H1 (cell line): ENCODE results near the gene INSYN2A. TPM values are rescaled to one million over a fixed set of nuclear protein-coding genes. Genes with fewer than 3 reads are reported as not detected.

Source experiments
- CTCF ChIA-PET: fragments of 300-600 bp; sonication (Branson Sonifier 250); formaldehyde crosslinking; loops from one replicate; lab custom pipeline; 2021; ENCODE audit not compliant: partially characterized antibody; lab: Charles Lee
- POLR2A ChIA-PET: fragments of 300-600 bp; sonication (Branson Sonifier 250); formaldehyde crosslinking; loops from one replicate; lab custom pipeline; 2021; ENCODE audit warnings: inconsistent platforms; ENCODE audit not compliant: partially characterized antibody; lab: Charles Lee
- DNase-seq, 2 experiments: peaks; one replicate each; pipeline versions ENCODE4 v3.0.0 to v3.0.0-alpha.2; 2010 to 2022; ENCODE audit warnings: low spot score in 2 of 2, low read depth in 1 of 2, mixed read lengths in 1 of 2
- FAIRE-seq: peaks from 2 replicates; lab custom pipeline; 2011; peaks lifted over from hg19 to GRCh38; lab: Jason Lieb, UNC
- H2AFZ ChIP-seq: 2 replicates; pipeline ENCODE4 v1.8.1; 2012; ENCODE audit warnings: low read length, inconsistent platforms
- H2AK5ac ChIP-seq: 2 replicates; pipeline ENCODE4 v1.6.1; 2013; ENCODE audit warnings: low read depth, low read length
- H2BK120ac ChIP-seq: replicated peaks from 2 replicates; pipeline ENCODE3; 2013; ENCODE audit warnings: low read depth, low read length, inconsistent platforms
- H2BK12ac ChIP-seq: 2 replicates; pipeline ENCODE4 v1.6.1; 2013; ENCODE audit warnings: low read depth, low read length
- H2BK15ac ChIP-seq: 2 replicates; pipeline ENCODE4 v1.6.1; 2013; ENCODE audit warnings: low read length
- H2BK20ac ChIP-seq: 2 replicates; pipeline ENCODE4 v1.6.1; 2013; ENCODE audit warnings: low read length
- H2BK5ac ChIP-seq: 2 replicates; pipeline ENCODE4 v1.6.1; 2013; ENCODE audit warnings: low read depth, low read length
- H3K14ac ChIP-seq: 2 replicates; pipeline ENCODE4 v1.6.1; 2013; ENCODE audit warnings: inconsistent platforms; ENCODE audit not compliant: insufficient read length
- H3K18ac ChIP-seq: 2 replicates; pipeline ENCODE4 v1.6.1; 2013; ENCODE audit warnings: low read length; ENCODE audit errors: extremely low read depth
- H3K23ac ChIP-seq: 2 replicates; pipeline ENCODE4 v1.6.1; 2013; ENCODE audit warnings: inconsistent platforms; ENCODE audit not compliant: insufficient read length
- H3K23me2 ChIP-seq: 2 replicates; pipeline ENCODE4 v1.6.1; 2013; ENCODE audit warnings: low read depth, low read length
- H3K27ac ChIP-seq: 2 replicates; pipeline ENCODE4 v1.6.1; 2011; ENCODE audit warnings: low read depth, low read length, inconsistent platforms
- H3K27me3 ChIP-seq, 4 experiments: replicated peaks in 1 of 4; 1 replicate in 1 of 4; 2 replicates in 3 of 4; pipeline versions ENCODE4 v1.6.1 to v1.8.1; 2011 to 2013; ENCODE audit warnings: low read length in 3 of 4, mild to moderate bottlenecking in 3 of 4, inconsistent platforms in 2 of 4, mixed read lengths in 2 of 4, moderate library complexity in 1 of 4; ENCODE audit not compliant: control insufficient read depth in 3 of 4, insufficient read depth in 3 of 4; ENCODE audit errors: extremely low read depth in 1 of 4
- H3K36me3 ChIP-seq, 4 experiments: 2 replicates each; pipeline versions ENCODE4 v1.6.1 to v1.8.1; 2011 to 2013; ENCODE audit warnings: mild to moderate bottlenecking in 4 of 4, low read length in 3 of 4, moderate library complexity in 2 of 4, control low read depth in 1 of 4, inconsistent platforms in 1 of 4; ENCODE audit not compliant: insufficient read depth in 4 of 4, control insufficient read depth in 2 of 4
- H3K4ac ChIP-seq: replicated peaks from 2 replicates; pipeline ENCODE3; 2013; ENCODE audit warnings: low read length, low read depth, mixed read lengths, inconsistent platforms; ENCODE audit not compliant: insufficient read length
- H3K4me1 ChIP-seq, 4 experiments: replicated peaks in 1 of 4; 1 replicate in 1 of 4; 2 replicates in 3 of 4; pipeline versions ENCODE4 v1.6.1 to v1.8.1; 2011 to 2013; ENCODE audit warnings: low read length in 3 of 4, inconsistent platforms in 2 of 4, mixed read lengths in 1 of 4; ENCODE audit not compliant: insufficient read depth in 4 of 4, control insufficient read depth in 3 of 4
- H3K4me2 ChIP-seq, 2 experiments: 2 replicates each; pipeline versions ENCODE4 v1.6.1 to v1.8.1; 2011 to 2013; ENCODE audit warnings: low read depth in 2 of 2, low read length in 2 of 2, control low read depth in 1 of 2, inconsistent platforms in 1 of 2, mild to moderate bottlenecking in 1 of 2; ENCODE audit not compliant: insufficient read depth in 1 of 2
- H3K4me3 ChIP-seq, 4 experiments: fragments of 200-600, 300-600 bp in 1 of 4; sonication (generic), shearing (Covaris generic), sonication (Bioruptor Twin) in 1 of 4; 2 replicates each; pipeline versions ENCODE4 v1.5.1 to v1.8.1; 2011 to 2016; ENCODE audit warnings: low read length in 4 of 4, low read depth in 3 of 4, control low read depth in 2 of 4, inconsistent platforms in 2 of 4, mild to moderate bottlenecking in 2 of 4, mixed read lengths in 1 of 4, moderate library complexity in 1 of 4; ENCODE audit not compliant: insufficient read depth in 2 of 4; ENCODE audit errors: extremely low read depth in 1 of 4
- H3K56ac ChIP-seq: replicated peaks from 2 replicates; pipeline ENCODE3; 2013; ENCODE audit warnings: low read depth, mild to moderate bottlenecking, mixed read lengths, low read length, inconsistent platforms; ENCODE audit not compliant: insufficient read length
- H3K79me1 ChIP-seq: 2 replicates; pipeline ENCODE4 v1.6.1; 2013; ENCODE audit warnings: low read depth, low read length, control low read depth
- H3K79me2 ChIP-seq, 2 experiments: 2 replicates each; pipeline versions ENCODE4 v1.6.1 to v1.8.1; 2012 to 2013; ENCODE audit warnings: low read length in 2 of 2, mild to moderate bottlenecking in 2 of 2, inconsistent platforms in 1 of 2; ENCODE audit not compliant: insufficient read depth in 2 of 2, control insufficient read depth in 1 of 2
- H3K9ac ChIP-seq, 4 experiments: replicated peaks in 1 of 4; 1 replicate in 1 of 4; 2 replicates in 3 of 4; pipeline versions ENCODE4 v1.6.1 to v1.8.1; 2011 to 2013; ENCODE audit warnings: low read depth in 3 of 4, low read length in 3 of 4, control low read depth in 2 of 4, mild to moderate bottlenecking in 2 of 4, moderate library complexity in 2 of 4, inconsistent platforms in 1 of 4; ENCODE audit errors: extremely low read depth in 1 of 4
- H3K9me3 ChIP-seq, 2 experiments: 2 replicates each; pipeline versions ENCODE4 v1.6.1 to v1.8.1; 2012 to 2013; ENCODE audit warnings: mild to moderate bottlenecking in 2 of 2, moderate library complexity in 2 of 2, control low read depth in 1 of 2, inconsistent platforms in 1 of 2, low read depth in 1 of 2, low read length in 1 of 2, mixed read lengths in 1 of 2; ENCODE audit not compliant: insufficient read depth in 2 of 2
- H4K20me1 ChIP-seq, 2 experiments: replicated peaks in 1 of 2; 2 replicates each; pipeline versions ENCODE3 to v1.8.1; 2011 to 2013; ENCODE audit warnings: inconsistent platforms in 2 of 2, low read length in 2 of 2, mild to moderate bottlenecking in 1 of 2; ENCODE audit not compliant: insufficient read depth in 2 of 2, control insufficient read depth in 1 of 2
- H4K5ac ChIP-seq: 2 replicates; pipeline ENCODE4 v1.6.1; 2013; ENCODE audit warnings: low read length, low read depth, mixed read lengths, inconsistent platforms; ENCODE audit not compliant: insufficient read length
- H4K8ac ChIP-seq: 2 replicates; pipeline ENCODE4 v1.8.0; 2013; ENCODE audit warnings: mild to moderate bottlenecking, moderate library complexity, low read length, inconsistent platforms; ENCODE audit not compliant: insufficient read depth; ENCODE audit errors: extremely low read depth
- H4K91ac ChIP-seq: replicated peaks from 2 replicates; pipeline ENCODE3; 2013; ENCODE audit warnings: low read length, mixed read lengths, inconsistent platforms; ENCODE audit not compliant: insufficient read length
- EP300 ChIP-seq, 2 experiments: IDR thresholded peaks; 1 replicate in 1 of 2; 2 replicates in 1 of 2; pipeline ENCODE4 v1.6.1; 2011 to 2012; ENCODE audit warnings: low read depth in 2 of 2, low read length in 2 of 2, mild to moderate bottlenecking in 2 of 2, borderline replicate concordance in 1 of 2, inconsistent platforms in 1 of 2, moderate library complexity in 1 of 2
- GTF2F1 ChIP-seq: IDR thresholded peaks from 2 replicates; pipeline ENCODE4 v1.6.1; 2012; ENCODE audit warnings: low read depth, low read length, improper control_type of control experiment, borderline replicate concordance
- TBP ChIP-seq: IDR thresholded peaks from 2 replicates; pipeline ENCODE4 v1.6.1; 2011; ENCODE audit warnings: low read depth, low read length, improper control_type of control experiment
- YY1 ChIP-seq: IDR thresholded peaks from 2 replicates; pipeline ENCODE4 v1.6.1; 2011; ENCODE audit warnings: low read depth, mild to moderate bottlenecking, low read length
- WGBS, 2 experiments: shearing (Covaris generic) in 1 of 2; methylation state at CpG; one replicate each; pipeline versions ENCODE4 v1.1.6 to v1.1.7; 2013 to 2015; ENCODE audit warnings: low lambda C conversion rate in 2 of 2, mixed read lengths in 2 of 2, inconsistent platforms in 1 of 2, low coverage in 1 of 2, missing lambda C conversion rate in 1 of 2; ENCODE audit not compliant: insufficient replicate concordance in 2 of 2, insufficient coverage in 1 of 2, insufficient read length in 1 of 2; ENCODE audit errors: extremely low coverage in 1 of 2, missing lambda C conversion rate in 1 of 2; 5-methylcytosine and 5-hydroxymethylcytosine counted together
- polyA plus RNA-seq, 7 experiments: library from polyadenylated mRNA; depleted of rRNA in 3 of 7; stranded (reverse) in 5 of 7; unstranded in 2 of 7; fragments of >200 nt in 5 of 7; fragments of 200-250 nt in 2 of 7; gene quantifications; 1 replicate in 5 of 7; 2 replicates in 1 of 7; 4 replicates in 1 of 7; pipeline versions ENCODE4 v1.2.1 to v1.2.3, GENCODE V29; 2011 to 2013; ENCODE audit warnings: missing spikeins in 2 of 7, mixed read lengths in 2 of 7
- total RNA-seq: library from RNA; stranded (reverse); fragmentation: NEBNext Ultra II Directional; extraction: Animal tissue kit (Norgen Biotek cat#: 25700); gene quantifications from 2 replicates; pipeline ENCODE4 v1.2.1, GENCODE V29; 2021

Gene INSYN2A
- total and polyA plus RNA-seq, 2 of the 8 experiments (the other 6 are each of a cell fraction or from before 2014, with no cell fraction given): 0.11 to 0.19 TPM

- H3K36me3 ChIP-seq: no peaks in the 10 kb centered on the region
- H3K4me2 ChIP-seq: no peak overlapping the region
- H4K8ac ChIP-seq: no peak overlapping the region
- no peak overlapping the region for H2AFZ ChIP-seq
- H3K56ac ChIP-seq: no peak overlapping the region
- H2BK12ac ChIP-seq: no peak overlapping the region
- H3K9ac ChIP-seq: no peak overlapping the region
- no peaks in the 10 kb centered on the region for H3K23me2 ChIP-seq
- WGBS, 2 experiments: 91% methylated on average over 2 of the region's 2 CpGs; no CpG with 5 or more reads in 1 of the 2 experiments
- H3K4ac ChIP-seq: no peak overlapping the region
- H2BK15ac ChIP-seq: no peak overlapping the region
- no peak overlapping the region for H2AK5ac ChIP-seq
- H2BK120ac ChIP-seq: no peak overlapping the region
- FAIRE-seq: no peak
- no peaks in the 10 kb centered on the region for H3K27me3 ChIP-seq
- no peaks in the 10 kb centered on the region for H3K79me2 ChIP-seq
- CTCF ChIA-PET: interaction anchor here (0.7 to 1.1 kb wide), 2 partner anchors 9 to 39 kb away, joined by 3 read pairs; no protein-coding TSS in a partner anchor
- H3K18ac ChIP-seq: no peak overlapping the region
- no peaks in the 10 kb centered on the region for H3K9me3 ChIP-seq
- no peak overlapping the region for H4K91ac ChIP-seq
- no peak overlapping the region for H4K5ac ChIP-seq
- no peak overlapping the region for H3K4me3 ChIP-seq
- POLR2A ChIA-PET: no interaction called here
- H3K79me1 ChIP-seq: no peaks in the 10 kb centered on the region
- H4K20me1 ChIP-seq: peaks cover 0 to 2% of the 10 kb centered on the region in 2 experiments
- no peak overlapping the region for H3K23ac ChIP-seq
- no peak overlapping the region for H2BK5ac ChIP-seq
- DNase-seq: no peak
- TF ChIP-seq YY1: no peak
- no peak for TF ChIP-seq GTF2F1
- TF ChIP-seq EP300 (IDR thresholded peaks at IDR 0.05; ENCODE audit: borderline replicate concordance in 1 of 2, low read depth in 2 of 2, low read length in 2 of 2): no peak
- no peak for TF ChIP-seq TBP
- H3K27ac ChIP-seq: no peak overlapping the region
- H3K14ac ChIP-seq: no peak overlapping the region
- no peaks in the 10 kb centered on the region for H3K4me1 ChIP-seq
- no peak overlapping the region for H2BK20ac ChIP-seq
Measured at GRCh38 chr10:127158662-127159061, 37.7 kb downstream of the INSYN2A start.
